Measurements from ENCODE around the gene MRM2. TPM values are rescaled to one million over a fixed set of nuclear protein-coding genes. Genes with fewer than 3 reads are reported as not detected.

MRM2 gene
- total RNA-seq, 6 donors from 2014 or later, result 9.4 to 27.0 (median 23.0) TPM

- ATAC-seq (ENCODE audit: low FRiP score in 2 of 2), result no peak
- peaks cover 0 to 22% (median 9%) of the 10 kb centered on the region in 4 donors for H3K4me1 ChIP-seq
- no peak overlapping the region for H3K27ac ChIP-seq
- H3K36me3 ChIP-seq, result peaks cover 0 to 32% (median 14%) of the 10 kb centered on the region in 4 donors
- TF ChIP-seq POLR2A (IDR thresholded peaks at IDR 0.05), result no peak
- TF ChIP-seq POLR2AphosphoS5 (IDR thresholded peaks at IDR 0.05), result no peak
- no peak for TF ChIP-seq EP300 (IDR thresholded peaks at IDR 0.05)
- no peak for TF ChIP-seq CTCF (IDR thresholded peaks at IDR 0.05)
- WGBS, 2 donors, result 96 to 100% methylated on average over 8 to 18 of the region's 18 CpGs
- H3K9me3 ChIP-seq, result no peaks in the 10 kb centered on the region
- H3K27me3 ChIP-seq, result no peaks in the 10 kb centered on the region
- DNase-seq, result no peak
- no peak overlapping the region for H3K4me3 ChIP-seq
These were observed 21.2 kb upstream of the MRM2 start for GRCh38 chr7:2263176-2263575.

- Histone ChIP-seq H3K4me3 (peak overlapping the region in 1 of 4 donors; percentile 18), H3K9me3 (no peaks in the 10 kb centered on the region), H3K36me3 (peaks cover 7 to 44% (median 22%) of the 10 kb centered on the region in 4 donors), H3K27ac (peak overlapping the region in 3 of 4 donors; percentile 1 to 69 (median 8)), H3K27me3 (no peaks in the 10 kb centered on the region), H3K4me1 (peaks cover 0 to 22% (median 9%) of the 10 kb centered on the region in 4 donors)
- peak in 1 of 2 donors; percentile 41 for ATAC-seq (ENCODE audit: low FRiP score in 2 of 2)
- 69 to 89% methylated on average over 14 of the region's 14 CpGs for WGBS, 2 donors
- no peak for TF ChIP-seq EP300 (IDR thresholded peaks at IDR 0.05)
- TF ChIP-seq CTCF (IDR thresholded peaks at IDR 0.05), result no peak
- TF ChIP-seq POLR2AphosphoS5 (IDR thresholded peaks at IDR 0.05), result no peak
- no peak for TF ChIP-seq POLR2A (IDR thresholded peaks at IDR 0.05)
- peak in 1 of 2 donors; percentile 45 for DNase-seq
These were observed 19.6 kb upstream of the MRM2 start for GRCh38 chr7:2261611-2262010.

GRCh38 chr7:2260820-2261219 lies 18.8 kb upstream of the MRM2 start:
- Histone ChIP-seq H3K9me3 (no peaks in the 10 kb centered on the region), H3K36me3 (peaks cover 11 to 52% (median 28%) of the 10 kb centered on the region in 4 donors), H3K27me3 (no peaks in the 10 kb centered on the region), H3K4me1 (peaks cover 0 to 22% (median 9%) of the 10 kb centered on the region in 4 donors), H3K4me3 (no peak overlapping the region), H3K27ac (peak overlapping the region in 2 of 4 donors; percentile 1 to 69)
- no peak for ATAC-seq (ENCODE audit: low FRiP score in 2 of 2)
- 45 to 94% methylated on average over 4 to 5 of the region's 5 CpGs for WGBS, 2 donors
- peak; percentile 82 to 84 for DNase-seq
- TF ChIP-seq POLR2AphosphoS5 (IDR thresholded peaks at IDR 0.05) (no peak), CTCF (IDR thresholded peaks at IDR 0.05) (no peak)

DNA sequence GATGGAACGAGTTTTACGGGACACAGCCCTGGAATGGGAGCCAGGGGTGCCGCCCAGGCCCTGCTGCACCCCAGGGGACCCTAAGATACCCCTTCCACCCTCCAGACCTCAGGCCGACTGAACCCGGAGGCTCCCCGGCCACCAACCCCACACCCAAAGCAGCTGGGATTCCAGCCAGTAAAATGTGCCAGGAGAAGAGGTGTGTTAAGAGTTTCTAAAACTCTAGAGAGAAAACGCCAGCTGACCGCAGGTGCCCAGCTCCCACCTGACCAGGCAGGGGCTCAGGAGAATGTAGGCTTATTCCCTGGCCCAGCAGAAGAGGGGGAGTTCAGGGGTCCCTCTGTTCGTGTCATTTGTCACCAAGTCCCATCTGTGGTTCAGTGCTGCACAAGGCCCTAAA lies 17.5 kb upstream of the MRM2 start:
- 76 to 77% methylated on average over 5 to 9 of the region's 9 CpGs for WGBS, 2 donors
- Histone ChIP-seq H3K27ac (no peak overlapping the region), H3K4me3 (no peak overlapping the region), H3K9me3 (no peaks in the 10 kb centered on the region), H3K4me1 (peaks cover 0 to 22% (median 9%) of the 10 kb centered on the region in 4 donors), H3K27me3 (no peaks in the 10 kb centered on the region), H3K36me3 (peaks cover 12 to 57% (median 37%) of the 10 kb centered on the region in 4 donors)
- peak in 1 of 2 donors; percentile 1 for ATAC-seq (ENCODE audit: low FRiP score in 2 of 2)
- TF ChIP-seq POLR2A (IDR thresholded peaks at IDR 0.05), result no peak
- no peak for TF ChIP-seq POLR2AphosphoS5 (IDR thresholded peaks at IDR 0.05)
- no peak for TF ChIP-seq EP300 (IDR thresholded peaks at IDR 0.05)
- no peak for TF ChIP-seq CTCF (IDR thresholded peaks at IDR 0.05)
- peak in 1 of 2 donors; percentile 63 for DNase-seq

Measured in upper lobe of left lung (tissue), 6 donors.